Chondrocyte (in vitro differentiated cells): ENCODE results near the gene CDK9. TPM values are rescaled to one million over a fixed set of nuclear protein-coding genes. Genes with fewer than 3 reads are reported as not detected.

Experiments
- DNase-seq: peaks from one replicate; pipeline ENCODE4 v3.0.0; 2021; ENCODE audit warnings: mixed read lengths, low spot score
- H3K27ac Mint-ChIP-seq: one replicate; pipeline ENCODE4 v1.8.0; 2021; ENCODE audit warnings: mild to moderate bottlenecking, moderate library complexity, mixed read lengths; ENCODE audit not compliant: unreplicated experiment
- H3K27me3 Mint-ChIP-seq: 2 replicates; pipeline ENCODE4 v1.8.0; 2021; ENCODE audit warnings: low read depth, mixed read lengths
- H3K36me3 Mint-ChIP-seq: 2 replicates; pipeline ENCODE4 v1.8.0; 2021; ENCODE audit warnings: low read depth, mixed read lengths
- H3K4me1 Mint-ChIP-seq: 2 replicates; pipeline ENCODE4 v1.8.0; 2021; ENCODE audit warnings: low read depth, mild to moderate bottlenecking, mixed read lengths
- H3K4me3 Mint-ChIP-seq: one replicate; pipeline ENCODE4 v1.8.0; 2021; ENCODE audit warnings: mild to moderate bottlenecking, moderate library complexity, mixed read lengths; ENCODE audit not compliant: unreplicated experiment
- H3K9me3 Mint-ChIP-seq: 2 replicates; pipeline ENCODE4 v1.8.0; 2021; ENCODE audit warnings: low read depth, mixed read lengths
- CTCF ChIP-seq: fragments of 200-600 bp; sonication (generic); IDR thresholded peaks from 2 replicates; pipeline ENCODE4 v1.5.0; 2021; ENCODE audit warnings: antibody characterized with exemption, mild to moderate bottlenecking, moderate library complexity
- total RNA-seq: library from RNA; stranded (reverse); gene quantifications from 3 replicates; pipeline ENCODE4 v1.2.1, GENCODE V29; 2021

The CDK9 gene
- total RNA-seq, 1 donor from 2014 or later: 60.3 TPM

GRCh38 chr9:127818574-127818973 is 32.7 kb downstream of the CDK9 start:
- DNase-seq: no peak
- no peak for TF ChIP-seq CTCF
- Mint-ChIP-seq H3K4me3 (no peak overlapping the region), H3K9me3 (no peaks in the 10 kb centered on the region), H3K27me3 (no peaks in the 10 kb centered on the region), H3K4me1 (peaks cover 9% of the 10 kb centered on the region), H3K36me3 (peaks cover 11% of the 10 kb centered on the region), H3K27ac (no peak overlapping the region)

- DNase-seq: no peak
- Mint-ChIP-seq H3K27ac (no peak overlapping the region), H3K9me3 (no peaks in the 10 kb centered on the region), H3K27me3 (no peaks in the 10 kb centered on the region), H3K4me1 (peaks cover 12% of the 10 kb centered on the region), H3K36me3 (peaks cover 13% of the 10 kb centered on the region), H3K4me3 (no peak overlapping the region)
- TF ChIP-seq CTCF: no peak
Observed at GRCh38 chr9:127822108-127822507, 36.3 kb downstream of the CDK9 start.

GRCh38 chr9:127825319-127826051 is 39.7 kb downstream of the CDK9 start:
- peak; percentile 66 for TF ChIP-seq CTCF
- Mint-ChIP-seq H3K4me3 (no peak overlapping the region), H3K4me1 (peaks cover 26% of the 10 kb centered on the region), H3K27me3 (no peaks in the 10 kb centered on the region), H3K27ac (no peak overlapping the region), H3K36me3 (peaks cover 7% of the 10 kb centered on the region), H3K9me3 (no peaks in the 10 kb centered on the region)
- no peak for DNase-seq

GRCh38 chr9:127826253-127826913 is 40.5 kb downstream of the CDK9 start:
- Mint-ChIP-seq H3K27ac (no peak overlapping the region), H3K36me3 (peaks cover 5% of the 10 kb centered on the region), H3K4me3 (no peak overlapping the region), H3K27me3 (no peaks in the 10 kb centered on the region), H3K9me3 (no peaks in the 10 kb centered on the region), H3K4me1 (peaks cover 26% of the 10 kb centered on the region)
- TF ChIP-seq CTCF: no peak
- DNase-seq: no peak

GRCh38 chr9:127828262-127829031 is 42.6 kb downstream of the CDK9 start:
- Mint-ChIP-seq H3K36me3 (peaks cover 5% of the 10 kb centered on the region), H3K4me1 (peaks cover 31% of the 10 kb centered on the region), H3K4me3 (peak overlapping the region; percentile 38), H3K9me3 (no peaks in the 10 kb centered on the region), H3K27me3 (no peaks in the 10 kb centered on the region), H3K27ac (peak overlapping the region; percentile 68)
- no peak for DNase-seq
- no peak for TF ChIP-seq CTCF
